ACHN (cell line): ENCODE results near the gene MICALL2.

ENCODE experiments used
- DNase-seq: peaks from one replicate; pipeline ENCODE4 v3.0.0-alpha.2; 2015
- in situ Hi-C: cut with HindIII; loops from 2 replicates; pipeline ENCODE4 v1.10.0; 2017; ENCODE audit warnings: low sequenced_read_pairs, low pct_ligation_motif_present, low pct_unique_long_range_greater_than_20kb

The MICALL2 gene

DNA sequence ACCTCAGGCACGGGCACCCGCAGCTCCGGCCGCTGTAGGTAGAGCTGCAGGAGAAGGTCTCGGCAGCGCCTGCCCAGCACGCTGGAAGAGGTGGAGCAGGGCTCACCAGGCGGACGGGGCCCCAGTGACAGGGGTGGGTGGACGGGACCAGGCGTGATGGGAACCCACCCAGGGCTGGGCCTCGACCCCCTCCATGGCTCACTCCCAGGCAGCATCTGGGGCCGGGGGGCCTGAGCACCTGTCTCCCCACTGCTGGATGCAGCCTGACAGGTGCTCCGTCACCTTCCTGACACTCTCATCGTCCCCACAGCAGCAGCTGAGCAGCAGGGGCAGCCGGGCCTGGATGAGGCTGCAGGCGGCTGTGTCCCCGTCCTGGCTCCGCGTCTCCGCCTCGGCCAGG is 16.7 kb upstream of the MICALL2 start:
- DNase-seq, result no peak
- in situ Hi-C loops, result no loop called here

DNA sequence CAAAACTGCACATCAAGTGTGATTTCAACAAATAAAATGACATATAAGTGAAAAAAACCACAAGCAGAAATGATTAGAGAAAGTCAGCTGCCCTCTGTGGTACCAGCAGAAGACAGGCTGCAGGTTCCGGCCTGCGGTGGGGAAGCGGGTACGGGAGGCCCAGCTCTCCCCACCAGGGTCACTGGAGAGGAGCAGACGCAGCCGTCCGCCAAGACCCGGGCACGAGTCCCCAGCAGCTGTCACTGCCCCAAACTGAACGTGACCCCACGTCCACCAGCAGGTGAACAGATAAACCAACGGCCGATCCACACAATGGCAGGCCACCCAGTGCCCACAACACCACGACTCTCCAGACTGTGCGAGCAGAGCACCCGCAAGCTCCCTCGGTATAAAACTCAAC is 16.1 kb upstream of the MICALL2 start:
- in situ Hi-C loops, result no loop called here
- DNase-seq, result no peak

DNA sequence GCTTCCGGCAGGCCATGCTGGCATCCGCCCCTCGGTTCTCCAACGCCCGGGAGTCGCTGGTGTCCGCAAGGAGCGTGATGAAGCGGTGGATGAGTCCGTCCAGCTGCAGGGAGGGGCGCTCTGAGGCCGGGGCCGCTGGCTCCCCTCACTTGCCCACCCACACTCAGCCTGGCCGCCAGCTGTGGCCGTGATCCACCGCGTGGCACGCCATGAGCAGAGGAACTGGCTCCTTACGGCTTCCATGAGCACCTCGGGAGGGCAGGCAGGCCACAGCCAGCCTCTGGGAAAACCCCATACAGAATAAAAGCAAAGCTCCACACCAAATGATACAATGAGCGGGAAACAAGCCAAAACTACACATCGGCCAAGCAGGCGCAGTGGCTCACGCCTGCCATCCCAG is 15.5 kb upstream of the MICALL2 start:
- in situ Hi-C loops, result no loop called here
- DNase-seq, result no peak

DNA sequence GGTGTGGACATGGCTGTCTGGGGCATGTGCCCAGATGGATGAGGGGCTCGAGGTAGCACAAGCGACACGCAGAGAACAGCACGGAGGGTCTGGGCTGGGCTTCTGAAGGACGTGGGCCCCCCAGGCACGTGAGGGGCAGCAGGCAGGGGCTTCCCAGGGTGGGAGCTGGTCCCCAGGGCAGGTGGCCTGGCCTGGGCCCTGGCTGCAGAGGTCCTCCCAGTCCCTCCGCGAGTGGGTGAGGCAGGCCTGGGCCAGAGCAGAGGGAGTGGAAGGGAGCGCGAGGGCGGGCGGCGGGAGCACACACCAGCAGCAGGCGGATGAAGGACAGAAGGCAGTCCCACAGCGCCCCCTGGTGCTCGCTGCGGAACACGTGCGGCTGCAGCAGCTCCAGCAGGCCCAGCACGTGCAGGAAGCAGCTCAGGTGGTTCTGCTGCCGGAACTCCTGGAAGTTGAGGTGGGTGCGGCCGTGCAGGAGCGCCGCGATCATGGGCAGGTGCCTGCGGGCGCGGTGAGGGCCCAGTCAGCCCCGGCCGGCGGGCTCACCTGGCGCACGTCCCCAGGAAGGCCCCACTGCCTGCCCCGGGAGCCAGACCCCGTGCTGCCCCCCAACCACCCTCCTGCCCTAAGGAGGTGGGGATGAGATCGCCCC is 14.7 kb upstream of the MICALL2 start:
- in situ Hi-C loops, result no loop called here
- DNase-seq, result peak; percentile 87

DNA sequence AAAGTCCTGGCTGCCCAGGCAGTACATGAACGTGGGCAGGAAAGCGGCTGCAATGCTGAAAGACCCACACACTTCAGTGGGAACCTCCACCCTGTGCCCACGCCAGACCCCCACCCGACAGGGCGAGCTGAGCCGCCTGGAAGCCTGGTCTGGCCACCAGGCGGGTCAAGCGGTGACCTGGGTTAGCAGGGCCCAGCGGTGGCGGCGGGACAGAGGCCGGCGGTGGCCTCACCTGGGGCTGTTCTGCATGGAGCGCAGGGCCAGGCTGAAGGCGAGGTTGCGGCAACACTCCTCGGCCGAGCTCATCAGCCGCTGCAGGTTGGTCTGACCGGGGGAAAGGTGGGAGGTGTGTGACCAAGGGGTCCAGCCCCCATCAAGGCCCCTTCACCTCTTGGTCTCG is 11.6 kb upstream of the MICALL2 start:
- in situ Hi-C loops, result no loop called here
- no peak for DNase-seq

DNA sequence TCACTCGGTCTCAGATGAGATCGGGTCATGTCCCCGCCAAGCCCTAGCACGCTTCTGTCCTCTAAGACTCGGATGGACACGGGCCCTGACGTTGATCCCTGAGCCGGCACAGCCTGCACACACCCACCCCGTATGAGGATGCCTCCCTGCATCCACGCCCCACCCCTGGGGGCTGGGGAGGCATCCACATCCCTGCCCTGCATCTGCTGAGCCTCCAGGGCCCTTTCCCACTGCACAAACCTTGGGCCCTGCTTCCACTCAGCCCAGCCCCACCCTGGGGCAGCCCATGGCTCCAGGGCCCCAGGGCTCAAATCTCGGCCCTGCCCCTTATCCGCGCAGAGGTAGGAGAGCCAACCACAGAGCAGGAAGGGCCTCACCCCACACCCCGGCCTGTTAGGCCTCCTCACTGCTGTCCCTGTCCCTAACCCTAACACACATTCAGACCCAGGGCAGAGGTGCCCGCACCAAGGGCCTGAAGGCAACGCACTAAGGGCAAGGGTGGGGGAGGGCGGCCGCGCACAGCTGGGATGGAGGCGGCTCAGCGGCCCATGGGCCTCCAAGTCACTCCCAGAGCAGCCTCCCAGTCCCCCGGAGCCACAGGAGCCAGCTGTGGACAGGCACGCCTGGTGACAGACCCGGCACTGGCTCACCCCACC is 9.5 kb upstream of the MICALL2 start:
- no peak for DNase-seq
- in situ Hi-C loops, result no loop called here

DNA sequence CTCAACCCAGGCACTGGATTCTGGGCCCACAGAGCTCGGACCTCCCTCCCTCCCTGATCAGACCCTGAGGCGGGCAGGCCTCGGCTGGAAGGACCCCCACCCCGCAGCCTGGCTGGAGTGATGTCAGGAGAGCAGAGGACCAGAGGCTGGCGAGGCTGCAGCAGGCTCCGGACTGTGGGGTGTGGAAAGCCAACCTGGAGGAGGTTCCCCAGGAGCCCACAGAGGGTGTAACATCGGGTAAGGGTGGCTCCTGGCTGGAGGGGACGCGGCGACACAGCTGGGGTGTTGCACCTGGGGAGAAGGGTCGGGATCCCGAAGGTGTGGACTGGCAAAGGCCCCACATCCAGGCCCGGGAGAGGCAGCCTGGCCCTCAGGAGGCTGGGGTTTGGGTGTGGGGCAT is 8.9 kb upstream of the MICALL2 start:
- no peak for DNase-seq
- in situ Hi-C loops, result no loop called here

DNA sequence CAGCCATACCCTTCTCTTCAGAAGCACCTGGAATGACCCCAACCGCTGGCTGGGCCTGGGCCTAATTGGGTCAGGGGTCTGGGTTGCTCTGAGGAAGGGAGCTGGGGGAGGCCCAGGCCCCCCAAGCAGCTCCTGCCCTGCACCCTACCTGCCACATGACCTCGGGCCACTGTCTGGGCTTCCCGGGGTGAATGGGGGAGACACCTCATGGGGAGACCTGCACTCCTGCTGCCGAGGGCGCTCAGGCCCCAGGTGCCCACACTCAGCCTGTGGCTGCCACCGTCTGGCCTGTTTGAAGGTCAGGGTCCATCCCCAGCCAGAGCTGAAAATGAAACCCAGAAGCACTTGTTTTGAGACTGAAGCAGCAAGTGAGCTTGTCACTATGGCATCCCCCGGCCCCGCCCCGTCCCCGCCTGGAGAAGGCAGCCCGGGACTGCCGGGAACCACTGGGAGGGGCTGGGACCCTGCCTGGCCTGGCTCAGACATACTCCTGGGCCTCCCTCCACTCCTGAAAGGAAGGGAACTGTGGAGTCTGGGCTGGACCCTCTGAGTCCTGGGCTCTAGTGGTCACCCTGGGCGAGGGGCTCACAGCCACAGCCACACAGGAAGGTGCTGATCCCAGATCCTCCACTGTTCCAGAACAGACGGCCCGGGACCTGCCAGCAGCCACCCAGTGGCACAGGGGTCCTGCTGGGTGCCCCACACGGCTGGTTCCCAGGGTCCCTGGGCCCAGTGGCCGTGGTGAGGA is 7.4 kb upstream of the MICALL2 start:
- peak; percentile 52 for DNase-seq
- in situ Hi-C loops, result no loop called here

DNA sequence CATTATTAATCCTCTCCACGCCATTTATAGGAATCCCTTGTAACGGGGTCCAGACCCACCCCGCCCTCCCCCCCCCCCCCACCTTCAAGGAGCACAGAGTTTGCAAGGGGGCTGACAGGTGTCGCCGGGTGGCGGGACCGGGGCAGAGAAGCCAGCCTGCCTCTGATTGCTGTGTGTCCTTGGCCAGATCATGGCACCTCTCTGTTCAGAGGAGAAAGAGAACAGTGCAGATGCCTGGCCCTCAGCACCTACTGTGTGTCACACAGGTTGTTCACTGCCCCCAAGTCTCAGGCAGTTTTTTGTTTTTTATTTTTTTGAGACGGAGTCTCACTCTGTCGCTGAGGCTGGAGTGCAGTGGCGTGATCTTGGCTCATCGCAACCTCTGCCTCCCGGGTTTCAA is 5.4 kb upstream of the MICALL2 start:
- in situ Hi-C loops, result no loop called here

DNA sequence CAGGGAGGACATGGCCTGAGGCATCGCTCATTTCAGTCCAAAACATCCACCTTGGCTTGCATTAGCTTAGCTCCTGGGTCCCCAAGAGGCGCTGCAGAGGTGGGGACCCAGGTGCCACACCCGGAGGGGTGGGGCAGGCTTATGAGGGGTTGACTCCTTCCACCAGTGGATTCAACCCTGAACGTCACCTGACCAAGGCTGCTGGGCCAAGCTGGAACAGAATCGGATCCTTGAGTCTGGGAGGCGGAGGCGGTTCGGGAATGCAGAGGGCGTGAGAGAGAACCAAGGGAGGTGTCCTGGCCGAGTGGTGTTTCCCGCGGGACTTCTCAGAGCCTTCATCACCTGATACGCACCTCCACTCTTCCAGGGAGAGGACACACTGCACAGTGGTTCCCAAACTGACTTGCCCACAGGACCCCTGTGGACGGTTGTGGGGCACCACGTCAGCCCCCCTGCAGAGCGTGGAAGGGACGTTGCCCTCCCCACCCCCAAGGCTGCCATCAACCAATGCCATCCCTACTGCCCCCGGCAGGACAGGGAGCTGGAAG is 4.5 kb upstream of the MICALL2 start:
- DNase-seq, result no peak
- in situ Hi-C loops, result no loop called here

More for the DNA sequence above, 5.4 kb upstream of the MICALL2 start:
- DNase-seq, result no peak

DNA sequence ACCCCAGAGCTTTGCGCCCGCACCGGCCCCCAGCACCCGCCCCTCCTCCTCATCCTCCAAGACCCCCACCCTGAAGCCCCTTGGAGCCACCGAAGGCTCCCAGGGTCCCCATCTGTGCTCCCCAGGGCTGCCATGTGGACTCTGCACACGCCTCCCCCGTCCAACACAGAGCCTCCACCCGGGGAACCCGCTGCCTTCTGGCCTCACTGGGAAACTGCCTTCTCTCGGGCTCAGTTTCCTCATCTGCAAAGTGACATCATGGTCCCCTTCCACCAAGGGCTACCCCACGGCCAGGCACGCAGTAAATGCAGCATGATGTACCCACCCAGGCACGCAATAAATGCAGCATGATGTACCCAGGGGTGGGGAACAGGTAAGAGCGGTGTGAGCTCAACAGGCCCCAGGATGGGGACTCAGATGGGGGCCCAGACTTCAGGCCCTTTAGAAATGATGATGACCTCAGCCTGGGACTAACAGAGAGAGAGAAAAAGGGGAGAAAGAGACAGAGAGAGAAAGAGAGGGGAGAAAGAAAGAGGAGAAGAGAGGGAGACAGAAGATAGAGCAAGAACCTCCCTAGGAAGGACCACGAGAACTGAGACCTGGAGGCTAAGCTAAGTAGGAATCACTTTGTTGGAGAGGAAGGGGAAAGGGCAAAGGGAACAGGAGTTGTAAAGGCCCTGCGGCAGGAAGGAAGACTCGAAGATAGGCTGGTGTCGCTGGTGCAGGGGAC is 2.5 kb upstream of the MICALL2 start:
- in situ Hi-C loops, result no loop called here
- no peak for DNase-seq

DNA sequence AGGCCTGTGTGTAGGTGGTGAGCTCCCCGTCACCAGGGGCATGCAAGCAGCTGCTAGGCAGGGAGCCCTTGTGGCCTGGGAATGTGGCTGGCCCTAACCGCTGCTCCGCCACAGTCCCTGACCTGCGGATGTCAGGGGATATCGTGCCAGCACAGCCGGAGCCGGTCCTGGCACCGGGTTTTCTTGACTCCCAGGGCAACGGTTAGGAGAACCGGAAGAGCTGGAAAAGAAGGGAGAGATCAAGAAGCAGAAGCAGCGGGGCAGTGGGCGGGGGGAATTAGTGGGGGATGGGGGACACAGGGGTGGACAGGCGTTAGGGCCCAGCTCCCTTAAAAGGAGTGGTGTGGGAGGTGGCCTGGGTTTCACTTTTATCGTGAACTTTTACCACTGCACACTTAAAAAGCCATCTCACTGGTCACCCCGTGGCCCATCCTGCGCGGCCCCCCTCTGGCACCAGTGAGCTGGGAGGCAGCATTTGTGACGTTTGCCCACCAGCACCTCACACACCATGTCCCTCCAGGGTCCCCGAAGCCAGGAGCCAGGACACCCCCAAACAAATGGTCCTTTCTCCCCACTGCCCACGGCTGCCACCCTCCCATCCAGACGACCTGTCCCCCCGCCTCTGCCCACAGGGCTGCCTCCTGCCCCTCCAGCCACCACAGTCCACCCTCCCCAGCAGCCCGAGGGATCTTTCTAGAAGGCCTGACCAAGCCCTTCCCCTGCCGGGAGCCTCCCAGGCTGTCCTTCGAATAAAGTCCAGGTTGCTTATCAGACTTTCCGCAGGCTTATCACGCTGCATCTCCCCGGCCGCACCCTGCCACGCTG is 1.8 kb upstream of the MICALL2 start:
- in situ Hi-C loops, result no loop called here
- DNase-seq, result peak; percentile 31

DNA sequence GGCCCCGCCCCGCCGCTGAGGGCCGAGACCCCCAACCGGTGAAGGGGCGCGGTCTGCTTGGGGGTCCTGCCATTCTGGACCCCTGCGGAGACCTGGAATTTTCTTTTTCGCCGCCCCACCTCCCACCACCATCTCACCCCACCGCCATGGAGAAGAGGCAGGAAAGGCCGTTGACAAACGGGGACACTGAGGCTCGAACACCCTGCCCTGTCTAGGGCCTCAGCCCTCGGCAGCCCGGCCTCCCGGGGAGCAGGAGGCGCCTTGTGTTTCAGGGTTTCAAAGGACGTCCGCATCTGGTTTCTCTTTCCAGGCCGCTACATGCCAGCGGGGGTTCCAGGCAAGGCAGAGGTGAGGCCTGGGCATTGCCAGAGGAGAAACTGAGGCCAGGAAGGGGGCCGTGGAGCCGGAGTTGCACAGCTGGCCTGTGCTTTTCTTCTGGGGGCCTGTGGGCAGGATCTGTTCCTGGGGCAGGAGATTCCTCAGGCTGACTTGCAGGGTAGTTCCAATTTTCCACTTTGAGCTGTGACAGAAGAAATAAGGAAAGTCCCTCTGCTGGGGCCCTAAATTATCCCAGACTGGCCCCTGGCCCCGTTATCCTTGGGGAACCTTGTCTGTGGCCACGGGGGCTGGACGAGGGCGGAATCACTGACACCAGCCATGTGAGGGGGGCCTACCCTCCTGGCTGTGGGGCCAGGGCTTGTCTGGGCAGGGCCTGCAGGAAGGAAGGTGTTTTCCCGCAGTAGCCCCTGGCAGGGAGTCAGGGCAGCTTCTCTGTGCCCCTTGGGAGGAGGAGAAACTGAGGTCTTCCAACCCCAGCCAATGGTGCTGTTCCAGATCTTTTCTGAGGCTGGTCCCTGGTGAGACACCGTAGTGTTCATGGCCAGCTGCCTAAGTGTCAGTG is 900 bp upstream of the MICALL2 start:
- in situ Hi-C loops, result no loop called here

DNA sequence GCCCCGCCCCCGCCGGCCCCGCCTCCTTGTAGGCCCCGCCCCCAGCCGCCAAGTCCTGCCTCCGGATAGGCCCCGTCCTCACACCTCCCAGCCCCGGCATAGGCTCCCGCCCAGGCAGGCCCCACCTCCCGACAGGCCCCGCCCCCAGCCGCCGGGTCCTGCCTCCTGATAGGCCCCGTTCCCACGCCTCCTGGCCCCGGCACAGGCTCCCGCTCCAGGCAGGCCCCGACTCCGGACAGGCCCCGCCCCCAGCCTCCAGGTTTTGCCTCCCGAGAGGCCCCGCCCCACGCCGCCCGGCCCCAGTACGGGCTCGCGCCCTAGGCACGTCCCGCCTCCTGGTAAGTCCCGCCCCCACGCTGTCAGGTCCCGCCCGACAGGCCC is 232 bp upstream of the MICALL2 start:
- DNase-seq, result peak; percentile 99
- in situ Hi-C loops, result no loop called here

More for the DNA sequence above, 900 bp upstream of the MICALL2 start:
- peak; percentile 31 for DNase-seq

DNA sequence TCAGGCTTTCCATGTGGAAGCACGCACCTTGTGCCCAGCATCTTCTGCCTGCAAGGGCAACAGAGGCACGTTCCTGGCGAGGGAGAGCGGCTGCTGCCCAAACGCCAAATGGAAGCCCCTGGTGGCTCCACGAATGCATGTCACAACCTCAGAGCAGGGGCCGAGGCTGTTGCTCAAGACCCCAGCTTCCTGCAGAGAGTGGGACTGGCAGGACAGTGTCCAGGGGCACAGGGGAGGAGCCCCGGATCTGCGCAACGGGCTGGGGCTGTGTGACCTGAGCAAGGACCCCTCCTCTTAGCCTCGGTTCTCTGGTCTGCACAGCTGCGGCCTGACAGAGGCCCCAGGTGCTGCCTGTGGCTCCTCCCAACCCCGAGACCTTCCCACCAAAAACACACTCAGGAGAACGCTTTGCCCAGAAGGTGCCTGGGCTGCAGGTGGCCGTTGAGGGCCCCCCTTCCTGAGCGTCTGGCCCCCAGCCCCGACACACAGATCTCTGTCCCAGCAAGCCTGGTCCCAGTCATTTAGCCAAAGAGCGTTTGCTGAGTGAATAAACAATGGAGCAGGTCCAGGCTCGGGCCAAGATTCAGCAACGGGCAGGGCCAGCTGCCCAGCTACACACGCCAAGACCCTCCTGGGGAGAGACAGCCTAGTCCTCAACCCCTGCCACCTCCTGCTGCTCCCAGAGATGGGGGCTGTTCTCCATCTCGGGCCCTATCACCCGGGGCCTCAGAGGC is 1.2 kb downstream of the MICALL2 start:
- in situ Hi-C loops, result no loop called here
- DNase-seq, result peak; percentile 22

DNA sequence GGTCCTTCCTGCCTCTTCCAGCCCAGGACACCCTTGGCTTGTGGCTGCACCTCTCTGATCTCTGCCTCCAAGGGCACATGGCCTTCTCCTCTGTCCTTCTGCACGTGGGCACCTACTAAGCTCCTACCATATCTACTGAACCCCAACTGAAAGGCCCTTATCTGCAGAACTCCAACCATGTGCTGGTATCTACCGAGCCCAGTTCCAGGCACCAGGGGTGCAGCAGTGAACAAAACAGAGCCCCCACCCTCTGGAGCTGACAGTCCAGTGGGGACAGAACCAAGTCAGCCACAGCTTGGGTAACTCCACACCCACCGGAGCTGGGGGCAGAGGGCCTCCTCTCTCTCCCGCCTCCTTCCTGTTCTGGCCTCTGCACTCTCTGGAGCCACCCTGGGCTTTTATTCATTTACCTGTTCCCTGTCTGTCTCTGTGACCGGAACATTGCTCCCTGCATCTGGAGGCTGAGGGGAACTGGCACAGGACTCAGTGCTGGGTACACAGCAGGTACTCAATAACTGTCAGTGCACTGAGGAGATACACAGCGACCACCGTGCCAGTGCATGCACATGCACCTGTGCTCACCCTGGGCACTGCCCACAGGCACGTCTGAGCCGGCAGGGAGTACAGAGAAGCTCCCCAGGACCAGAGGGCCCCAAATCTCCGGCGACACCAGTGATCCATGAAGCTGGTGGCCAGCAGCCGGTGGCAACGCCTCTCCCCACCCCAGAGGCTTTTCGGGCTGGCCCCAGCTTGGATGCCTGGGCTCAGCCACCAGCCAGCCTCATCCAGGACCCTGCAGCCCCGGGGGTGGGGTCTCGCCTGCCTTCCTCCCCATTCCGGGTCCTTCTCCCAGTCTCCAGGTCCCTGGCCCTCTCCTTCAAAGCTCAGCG is 2.0 kb downstream of the MICALL2 start:
- DNase-seq, result no peak
- in situ Hi-C loops, result no loop called here
